GM12878 (cell line): Measurements from ENCODE around the gene CCHCR1. TPM values are rescaled to one million over a fixed set of nuclear protein-coding genes. Genes with fewer than 3 reads are reported as not detected.

Experiments used
- ATAC-seq: fragments of 200-7000 bp; cut with Tn5 transposase; 3 replicates; pipeline ENCODE4 v1.9.1; 2020; ENCODE audit warnings: mild to moderate bottlenecking, moderate library complexity
- BruUV-seq: library from RNA; stranded (reverse); fragments of 400-500 nt; replicated peaks from 2 replicates; lab custom pipeline; 2021; lab: Mats Ljungman, UMichigan
- CTCF ChIA-PET: fragments of 300-600 bp; sonication (Branson Sonifier 250); formaldehyde crosslinking; extraction: SDS; loops from one replicate; lab custom pipeline; 2021; ENCODE audit warnings: inconsistent platforms; lab: Yijun Ruan, JAX
- POLR2A ChIA-PET: fragments of 350-600 bp; formaldehyde crosslinking; extraction: SDS; loops from one replicate; lab custom pipeline; 2021; ENCODE audit warnings: inconsistent platforms; lab: Charles Lee
- RAD21 ChIA-PET: fragments of 300-600 bp; sonication (Branson Sonifier 250); formaldehyde crosslinking; loops from one replicate; lab custom pipeline; 2023; ENCODE audit warnings: antibody characterized with exemption; ENCODE audit not compliant: unreplicated experiment; lab: Charles Lee
- SMC1A ChIA-PET: fragments of 300-600 bp; sonication (Branson Sonifier 250); formaldehyde crosslinking; loops from one replicate; lab custom pipeline; 2023; ENCODE audit not compliant: unreplicated experiment, uncharacterized antibody; lab: Charles Lee
- DNase-seq: peaks from one replicate; pipeline ENCODE4 v3.0.0-alpha.2; 2011; ENCODE audit warnings: low read depth, low spot score
- FAIRE-seq: peaks from 3 replicates; lab custom pipeline; 2011; peaks lifted over from hg19 to GRCh38; lab: Jason Lieb, UNC
- H2AFZ ChIP-seq: 2 replicates; pipeline ENCODE4 v1.6.0; 2011; ENCODE audit warnings: low read depth, low read length, control low read depth; ENCODE audit not compliant: control insufficient read depth
- H3K27ac ChIP-seq: 2 replicates; pipeline ENCODE4 v1.5.1; 2011; ENCODE audit warnings: control low read depth; ENCODE audit not compliant: control insufficient read depth, insufficient read depth
- H3K27me3 ChIP-seq, 2 experiments: replicated peaks in 1 of 2; 2 replicates each; pipeline versions ENCODE4 v1.6.0 to v1.6.1; 2011; ENCODE audit warnings: low read length in 1 of 2; ENCODE audit not compliant: control insufficient read depth in 2 of 2, insufficient read depth in 2 of 2
- H3K36me3 ChIP-seq, 2 experiments: 2 replicates each; pipeline ENCODE4 v1.5.1; 2011; ENCODE audit warnings: low read length in 1 of 2; ENCODE audit not compliant: control insufficient read depth in 2 of 2, insufficient read depth in 2 of 2
- H3K4me1 ChIP-seq: 2 replicates; pipeline ENCODE4 v1.6.1; 2011; ENCODE audit warnings: mild to moderate bottlenecking, low read length, moderate library complexity, mixed read lengths; ENCODE audit not compliant: control insufficient read depth, insufficient read depth
- H3K4me2 ChIP-seq: 2 replicates; pipeline ENCODE4 v1.6.0; 2011; ENCODE audit warnings: control low read depth; ENCODE audit not compliant: control insufficient read depth, insufficient read depth
- H3K4me3 ChIP-seq: fragments of 200-600 bp; sonication (generic); 2 replicates; pipeline ENCODE4 v1.5.1; 2016
- H3K79me2 ChIP-seq: 2 replicates; pipeline ENCODE4 v1.6.0; 2011; ENCODE audit warnings: low read length; ENCODE audit not compliant: control insufficient read depth, insufficient read depth
- H3K9ac ChIP-seq: 2 replicates; pipeline ENCODE4 v1.8.0; 2011; ENCODE audit warnings: low read length, control low read depth, mixed read lengths; ENCODE audit not compliant: control insufficient read depth, insufficient read depth
- H3K9me3 ChIP-seq: replicated peaks from 3 replicates; pipeline ENCODE4 v1.5.1; 2011; ENCODE audit warnings: mild to moderate bottlenecking, low read length; ENCODE audit not compliant: control insufficient read depth, insufficient read depth
- H4K20me1 ChIP-seq: 2 replicates; pipeline ENCODE4 v1.6.0; 2011; ENCODE audit not compliant: control insufficient read depth, insufficient read depth
- HDGF ChIP-seq: fragments of 450-650 bp; IDR thresholded peaks from 2 replicates; pipeline ENCODE4 v1.6.1; 2016; ENCODE audit warnings: antibody characterized with exemption
- KAT2A ChIP-seq: conservative IDR thresholded peaks from 2 replicates; pipeline ENCODE4 v1.6.1; 2011; ENCODE audit warnings: low read depth, low read length; ENCODE audit not compliant: control insufficient read depth
- MTA2 ChIP-seq: fragments of 450-650 bp; IDR thresholded peaks from 2 replicates; pipeline ENCODE4 v1.6.1; 2016; ENCODE audit warnings: low read depth, mild to moderate bottlenecking, moderate library complexity
- NFYB ChIP-seq: IDR thresholded peaks from 2 replicates; pipeline ENCODE4 v1.6.1; 2011; ENCODE audit warnings: low read depth, mild to moderate bottlenecking, low read length, improper control_type of control experiment, moderate library complexity; ENCODE audit not compliant: insufficient read depth
- ZSCAN29 ChIP-seq: fragments of 450-650 bp; IDR thresholded peaks from 2 replicates; pipeline ENCODE4 v1.6.1; 2017; ENCODE audit warnings: mild to moderate bottlenecking, moderate library complexity
- WGBS: methylation state at CpG from one replicate; pipeline ENCODE4 v1.1.6; 2016; ENCODE audit warnings: low lambda C conversion rate; ENCODE audit not compliant: insufficient replicate concordance, insufficient coverage; ENCODE audit errors: missing lambda C conversion rate; 5-methylcytosine and 5-hydroxymethylcytosine counted together
- in situ Hi-C: fragments of 300-500 bp; cut with MboI; formaldehyde crosslinking; loops from 9 replicates; pipeline ENCODE4 v1.14.3; 2018; ENCODE audit warnings: mixed read lengths
- intact Hi-C: fragments of 100-400 bp; cut with micrococcal nuclease; formaldehyde crosslinking; loops from one replicate; pipeline ENCODE4 v1.14.2; 2022; ENCODE audit not compliant: unreplicated experiment
- polyA plus RNA-seq, 11 experiments: library from polyadenylated mRNA; depleted of rRNA in 4 of 11; unstranded in 6 of 11; stranded (reverse) in 5 of 11; fragments of >200 nt; fragmentation: Nextera tagmentation in 4 of 11; fragmentation: Illumina TruSeq in 1 of 11; extraction: Ambion mirVana in 4 of 11; extraction: Trizol in 1 of 11; gene quantifications; 1 replicate in 1 of 11; 2 replicates in 10 of 11; pipeline versions ENCODE4 v1.2.1 to v1.2.3, GENCODE V29; 2011 to 2016; ENCODE audit warnings: inconsistent platforms in 2 of 11, missing spikeins in 2 of 11, low read depth in 1 of 11
- total RNA-seq, 4 experiments: library from RNA; depleted of rRNA in 3 of 4; stranded (reverse); fragments of >200 nt in 3 of 4; fragmentation: Illumina TruSeq in 1 of 4; extraction: Trizol in 1 of 4; gene quantifications; 2 replicates each; pipeline versions ENCODE4 v1.2.1 to v1.2.3, GENCODE V29; 2013 to 2021

Gene CCHCR1
- total and polyA plus RNA-seq, 10 of the 15 experiments (the other 5 are each of a cell fraction or from before 2014, with no cell fraction given): 1.0 to 35.2 (median 24.7) TPM

GRCh38 chr6:31205638-31206037, 48.0 kb upstream of the CCHCR1 start:
- Histone ChIP-seq H3K4me1 (peaks cover 25% of the 10 kb centered on the region), H3K9me3 (no peaks in the 10 kb centered on the region; the same call in 2 of the 3 replicates), H3K4me2 (no peak overlapping the region), H3K79me2 (peaks cover 9% of the 10 kb centered on the region), H3K27ac (no peak overlapping the region), H2AFZ (no peak overlapping the region), H3K4me3 (no peak overlapping the region), H3K27me3 (no peaks in the 10 kb centered on the region), H4K20me1 (no peaks in the 10 kb centered on the region), H3K9ac (no peak overlapping the region), H3K36me3 (no peaks in the 10 kb centered on the region)
- SMC1A ChIA-PET: interaction anchor here (1.7 kb wide), 1 partner anchor 161 kb away, joined by 5 read pairs; no protein-coding TSS in a partner anchor
- BruUV-seq: no TSS peak
- in situ Hi-C loops: no loop called here
- TF ChIP-seq KAT2A (no peak), MTA2 (no peak), ZSCAN29 (no peak), HDGF (no peak)
- intact Hi-C loops: no loop called here
- ATAC-seq (no peak), DNase-seq (no peak), FAIRE-seq (no peak)
- RAD21 ChIA-PET: no interaction called here
- POLR2A ChIA-PET: no interaction called here
- WGBS: 100% methylated on average over 2 of the region's 2 CpGs
- CTCF ChIA-PET: interaction anchor here (0.6 to 1.5 kb wide), 2 partner anchors 13 to 76 kb away, joined by 3 to 4 read pairs; no protein-coding TSS in a partner anchor

GRCh38 chr6:31204751-31205145, 47.1 kb upstream of the CCHCR1 start:
- SMC1A ChIA-PET: interaction anchor here (1.7 kb wide), 1 partner anchor 162 kb away, joined by 5 read pairs; no protein-coding TSS in a partner anchor
- no peak for TF ChIP-seq NFYB
- no peaks in the 10 kb centered on the region; a peak in 1 of 4 replicates for H3K36me3 ChIP-seq
- H2AFZ ChIP-seq: peak overlapping the region; percentile 30; the same call in 1 of the 2 replicates
- in situ Hi-C loops (no loop called here), intact Hi-C loops (no loop called here)
- H4K20me1 ChIP-seq: no peaks in the 10 kb centered on the region
- WGBS: 63% methylated on average over 4 of the region's 4 CpGs
- H3K9me3 ChIP-seq: no peaks in the 10 kb centered on the region; the same call in 2 of the 3 replicates
- ATAC-seq (no peak), FAIRE-seq (no peak), DNase-seq (no peak)
- CTCF ChIA-PET: interaction anchor here (0.6 to 1.5 kb wide), 2 partner anchors 12 to 75 kb away, joined by 3 to 4 read pairs; no protein-coding TSS in a partner anchor
- RAD21 ChIA-PET: no interaction called here
- BruUV-seq: no TSS peak
- H3K4me2 ChIP-seq: peak overlapping the region; percentile 56
- no peaks in the 10 kb centered on the region for H3K27me3 ChIP-seq
- peaks cover 15% of the 10 kb centered on the region for H3K79me2 ChIP-seq
- POLR2A ChIA-PET: interaction anchor here (0.6 kb wide), 1 partner anchor 127 kb away, joined by 3 read pairs; no protein-coding TSS in a partner anchor
- H3K4me1 ChIP-seq: peaks cover 25% of the 10 kb centered on the region
- peak overlapping the region; percentile 60 for H3K9ac ChIP-seq
- H3K4me3 ChIP-seq: peak overlapping the region; percentile 67
- H3K27ac ChIP-seq: peak overlapping the region; percentile 84
